GM12801 (cell line): ENCODE data around the gene AGGF1.

Experiments used
- TF ChIP-seq, protein P1 (sequence below): IDR thresholded peaks from one replicate; pipeline ENCODE4 v1.5.1; 2011; ENCODE audit warnings: control low read depth; ENCODE audit not compliant: insufficient read length; ENCODE audit errors: extremely low read depth

The AGGF1 gene, protein sequence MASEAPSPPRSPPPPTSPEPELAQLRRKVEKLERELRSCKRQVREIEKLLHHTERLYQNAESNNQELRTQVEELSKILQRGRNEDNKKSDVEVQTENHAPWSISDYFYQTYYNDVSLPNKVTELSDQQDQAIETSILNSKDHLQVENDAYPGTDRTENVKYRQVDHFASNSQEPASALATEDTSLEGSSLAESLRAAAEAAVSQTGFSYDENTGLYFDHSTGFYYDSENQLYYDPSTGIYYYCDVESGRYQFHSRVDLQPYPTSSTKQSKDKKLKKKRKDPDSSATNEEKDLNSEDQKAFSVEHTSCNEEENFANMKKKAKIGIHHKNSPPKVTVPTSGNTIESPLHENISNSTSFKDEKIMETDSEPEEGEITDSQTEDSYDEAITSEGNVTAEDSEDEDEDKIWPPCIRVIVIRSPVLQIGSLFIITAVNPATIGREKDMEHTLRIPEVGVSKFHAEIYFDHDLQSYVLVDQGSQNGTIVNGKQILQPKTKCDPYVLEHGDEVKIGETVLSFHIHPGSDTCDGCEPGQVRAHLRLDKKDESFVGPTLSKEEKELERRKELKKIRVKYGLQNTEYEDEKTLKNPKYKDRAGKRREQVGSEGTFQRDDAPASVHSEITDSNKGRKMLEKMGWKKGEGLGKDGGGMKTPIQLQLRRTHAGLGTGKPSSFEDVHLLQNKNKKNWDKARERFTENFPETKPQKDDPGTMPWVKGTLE

DNA sequence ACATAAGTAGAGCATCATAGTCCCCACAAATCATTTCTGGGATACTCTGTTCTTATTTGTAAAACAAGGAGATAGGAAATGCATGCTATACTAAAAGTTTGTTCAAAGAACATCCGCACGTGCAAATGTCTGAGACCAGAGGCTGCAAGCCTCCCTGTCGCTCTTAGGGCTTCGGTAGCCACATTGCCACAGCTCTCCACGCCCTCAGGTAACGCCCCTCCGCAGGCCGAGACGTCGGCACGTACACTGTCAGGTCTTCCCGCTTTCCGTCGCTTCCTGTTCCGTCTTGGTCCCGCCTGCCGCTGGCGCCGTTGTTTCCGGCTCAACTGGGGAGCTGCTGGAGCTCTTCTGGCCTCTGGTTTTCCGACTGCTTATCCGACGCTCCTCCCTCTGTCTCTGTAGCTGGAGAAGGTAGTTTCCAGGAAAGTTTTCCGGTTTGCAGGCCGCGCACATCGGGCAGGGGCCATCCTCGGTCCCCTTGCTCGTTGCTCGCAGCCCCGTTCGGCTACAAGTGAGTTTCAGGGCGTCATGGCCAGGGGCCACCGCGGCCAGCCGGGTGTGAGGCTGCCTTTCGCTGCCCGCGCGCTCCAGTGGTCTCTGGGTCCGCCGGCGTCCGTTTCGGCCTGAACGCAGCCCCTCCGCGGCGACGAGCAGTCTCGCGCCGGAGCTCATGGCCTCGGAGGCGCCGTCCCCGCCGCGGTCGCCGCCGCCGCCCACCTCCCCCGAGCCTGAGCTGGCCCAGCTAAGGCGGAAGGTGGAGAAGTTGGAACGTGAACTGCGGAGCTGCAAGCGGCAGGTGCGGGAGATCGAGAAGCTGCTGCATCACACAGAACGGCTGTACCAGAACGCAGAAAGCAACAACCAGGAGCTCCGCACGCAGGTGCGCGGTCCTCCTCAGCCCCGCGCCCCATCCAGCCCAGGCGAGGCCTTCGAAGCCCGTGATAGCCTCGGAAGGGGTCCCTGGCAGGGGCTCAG is at the start of gene AGGF1:
Gene AGGF1, plus strand, starts transcription at position 308 of the 975 bp plus-strand sequence. Its CDS starts 363 bp downstream, at position 671.
- TF ChIP-seq, protein P1, sequence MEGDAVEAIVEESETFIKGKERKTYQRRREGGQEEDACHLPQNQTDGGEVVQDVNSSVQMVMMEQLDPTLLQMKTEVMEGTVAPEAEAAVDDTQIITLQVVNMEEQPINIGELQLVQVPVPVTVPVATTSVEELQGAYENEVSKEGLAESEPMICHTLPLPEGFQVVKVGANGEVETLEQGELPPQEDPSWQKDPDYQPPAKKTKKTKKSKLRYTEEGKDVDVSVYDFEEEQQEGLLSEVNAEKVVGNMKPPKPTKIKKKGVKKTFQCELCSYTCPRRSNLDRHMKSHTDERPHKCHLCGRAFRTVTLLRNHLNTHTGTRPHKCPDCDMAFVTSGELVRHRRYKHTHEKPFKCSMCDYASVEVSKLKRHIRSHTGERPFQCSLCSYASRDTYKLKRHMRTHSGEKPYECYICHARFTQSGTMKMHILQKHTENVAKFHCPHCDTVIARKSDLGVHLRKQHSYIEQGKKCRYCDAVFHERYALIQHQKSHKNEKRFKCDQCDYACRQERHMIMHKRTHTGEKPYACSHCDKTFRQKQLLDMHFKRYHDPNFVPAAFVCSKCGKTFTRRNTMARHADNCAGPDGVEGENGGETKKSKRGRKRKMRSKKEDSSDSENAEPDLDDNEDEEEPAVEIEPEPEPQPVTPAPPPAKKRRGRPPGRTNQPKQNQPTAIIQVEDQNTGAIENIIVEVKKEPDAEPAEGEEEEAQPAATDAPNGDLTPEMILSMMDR = no peak

DNA sequence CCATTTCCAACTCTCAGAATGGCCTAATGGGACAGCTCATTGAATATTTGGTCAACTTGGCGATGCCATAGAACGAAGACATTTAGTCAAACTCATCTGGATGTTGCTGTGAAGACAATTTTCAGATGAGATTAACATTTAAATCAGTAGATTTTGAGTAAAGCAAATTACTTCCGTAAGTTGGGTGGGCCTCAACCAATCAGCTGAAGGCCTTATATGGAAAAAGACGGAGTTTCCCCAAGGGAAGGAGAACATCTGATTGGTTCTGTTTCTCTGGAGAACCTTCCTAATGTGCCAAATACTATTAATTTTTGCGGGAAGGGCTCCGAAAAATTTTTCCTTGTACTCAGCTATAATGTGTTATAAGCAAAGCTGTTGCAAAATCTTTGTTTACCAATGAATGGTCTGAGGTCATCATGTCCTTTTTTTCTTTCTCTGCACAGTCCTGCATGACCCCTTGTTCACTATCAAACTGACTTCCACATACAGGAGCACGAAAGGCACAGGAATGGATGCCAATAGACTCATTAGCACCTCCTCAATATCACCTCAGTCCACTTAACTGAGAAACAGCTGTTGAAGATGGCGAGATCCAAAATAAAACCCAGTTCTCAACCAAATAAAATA is 49.6 kb upstream of the AGGF1 start:
- TF ChIP-seq, protein P1 = no peak

DNA sequence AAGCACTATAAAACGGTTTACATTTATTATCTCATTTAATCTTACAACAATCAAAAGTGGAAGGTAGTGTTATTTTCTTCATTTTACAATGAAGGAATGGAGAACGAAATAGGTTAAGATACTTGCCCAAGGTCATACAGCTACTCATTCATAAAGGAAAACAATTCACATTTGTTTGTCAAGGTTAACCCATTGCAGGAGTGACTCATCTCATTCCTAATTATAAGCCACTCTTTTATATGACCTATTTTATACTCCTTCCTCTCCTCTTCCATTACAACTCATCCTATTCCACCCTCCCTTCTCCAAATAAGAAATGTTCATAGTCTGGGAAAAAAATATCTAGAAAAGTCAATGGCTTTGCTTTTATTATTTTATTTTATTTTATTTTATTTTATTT is 47.8 kb upstream of the AGGF1 start:
- TF ChIP-seq, protein P1 = no peak

DNA sequence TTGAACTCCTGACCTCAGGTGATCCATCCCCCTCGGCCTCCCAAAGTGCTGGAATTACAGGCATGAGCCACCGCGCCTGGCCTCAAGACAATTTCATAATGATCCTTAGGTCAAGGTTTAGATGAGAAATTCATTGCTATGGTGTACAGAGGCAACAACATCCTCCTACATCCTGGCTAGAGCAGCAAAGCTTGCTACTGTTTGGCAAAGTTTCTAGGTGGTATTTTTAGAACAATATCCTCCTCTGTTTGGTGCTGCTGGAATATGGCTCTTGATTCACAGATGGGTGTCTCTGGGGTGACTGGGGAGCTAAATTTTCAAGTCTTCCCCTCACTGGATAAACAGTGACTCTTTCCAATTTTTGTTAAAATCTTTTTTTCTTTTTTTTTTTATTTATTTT is 46.7 kb upstream of the AGGF1 start:
- TF ChIP-seq, protein P1 = no peak

DNA sequence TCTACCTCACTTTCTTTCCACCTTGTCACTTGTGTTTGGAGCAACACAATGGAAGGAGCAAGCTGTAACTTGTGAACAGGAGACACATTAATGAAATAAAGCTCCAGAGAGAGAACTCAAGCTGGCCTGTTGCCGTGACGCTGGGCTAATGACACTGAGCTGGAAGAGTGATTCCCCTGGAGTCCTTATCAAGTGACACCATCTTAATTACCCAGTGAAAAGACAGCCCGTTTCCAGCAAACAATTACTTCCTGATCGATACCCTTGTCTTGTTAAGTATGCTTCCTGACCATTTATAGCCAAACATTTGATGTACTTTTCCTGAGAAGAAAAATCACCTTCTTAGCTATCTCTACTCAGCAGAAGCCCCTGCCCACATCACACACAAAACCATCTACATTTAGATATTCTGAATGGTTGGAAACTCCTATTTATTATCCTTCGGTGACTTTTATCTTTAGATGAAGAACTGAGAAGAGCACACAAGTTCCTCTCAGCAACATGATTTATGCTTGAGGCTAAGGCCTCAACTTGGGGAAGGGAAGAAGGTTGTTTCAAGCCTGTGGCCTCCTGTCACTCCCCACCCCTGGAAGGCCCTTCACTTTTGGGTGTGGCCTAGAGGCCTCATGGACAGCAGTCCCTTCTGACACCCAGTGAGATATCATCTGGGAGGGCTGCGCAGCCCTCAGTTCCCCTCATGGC is 43.2 kb upstream of the AGGF1 start:
- TF ChIP-seq, protein P1 = no peak

DNA sequence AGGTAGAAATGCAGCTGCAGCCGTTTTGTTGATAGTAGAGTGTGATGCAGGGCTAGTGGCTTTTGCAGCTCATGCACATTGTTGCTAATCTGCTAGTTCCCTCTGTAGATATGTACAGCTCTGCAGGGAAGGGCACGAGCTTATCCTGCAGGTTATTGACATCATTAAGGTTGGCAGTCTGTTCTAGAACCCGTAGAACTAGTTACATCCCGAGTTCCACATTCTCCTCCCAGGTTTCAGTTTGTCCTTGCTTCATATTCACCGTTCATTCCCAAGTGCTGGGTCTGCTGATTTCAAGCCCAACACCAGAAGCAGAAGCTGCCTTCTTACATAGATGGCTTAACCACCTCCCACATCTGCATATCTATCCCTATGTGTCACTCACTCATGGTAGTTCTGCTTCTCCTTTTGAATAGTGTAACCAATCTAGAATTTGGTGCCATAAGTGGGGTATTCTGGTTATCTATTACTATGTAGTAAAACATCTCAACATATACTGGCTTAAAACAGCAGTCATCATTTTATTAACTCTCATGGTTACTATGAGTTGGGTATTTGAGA is 39.2 kb upstream of the AGGF1 start:
- TF ChIP-seq, protein P1 = no peak
